ENCODE results near the gene TOE1. TPM values are rescaled to one million over a fixed set of nuclear protein-coding genes. Genes with fewer than 3 reads are reported as not detected.

The TOE1 gene
- total RNA-seq, 6 experiments from 2014 or later, result 9.5 to 11.7 (median 10.1) TPM

DNA sequence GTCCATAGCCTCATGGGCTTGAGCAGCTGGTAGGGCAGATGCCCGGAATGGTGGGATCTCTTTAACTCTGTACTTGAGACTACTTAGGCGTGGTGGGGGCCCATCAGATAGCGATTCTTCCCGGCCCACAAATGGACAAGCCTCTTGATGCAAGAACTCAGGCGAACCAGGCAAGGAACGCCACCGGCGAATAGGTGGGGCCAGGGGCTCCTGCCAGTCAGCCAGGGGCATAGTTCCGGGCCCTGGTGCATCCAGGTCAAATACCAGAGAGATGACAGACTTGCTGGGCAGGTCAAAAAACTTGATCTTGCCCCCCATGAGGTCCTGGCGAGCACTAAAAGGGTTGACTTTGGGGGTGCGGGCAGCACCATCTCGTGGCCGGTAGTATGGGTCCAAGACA is 5.0 kb downstream of the TOE1 start:
- Mint-ChIP-seq H3K9me3 (no peaks in the 10 kb centered on the region), H3K36me3 (ENCODE audit: low read depth) (peaks cover 11% of the 10 kb centered on the region), H3K4me1 (ENCODE audit: low read depth) (peaks cover 42% of the 10 kb centered on the region), H3K27ac (no peak overlapping the region), H3K4me3 (no peak overlapping the region), H3K27me3 (ENCODE audit: insufficient read depth) (no peaks in the 10 kb centered on the region)
- TF ChIP-seq, protein P1, sequence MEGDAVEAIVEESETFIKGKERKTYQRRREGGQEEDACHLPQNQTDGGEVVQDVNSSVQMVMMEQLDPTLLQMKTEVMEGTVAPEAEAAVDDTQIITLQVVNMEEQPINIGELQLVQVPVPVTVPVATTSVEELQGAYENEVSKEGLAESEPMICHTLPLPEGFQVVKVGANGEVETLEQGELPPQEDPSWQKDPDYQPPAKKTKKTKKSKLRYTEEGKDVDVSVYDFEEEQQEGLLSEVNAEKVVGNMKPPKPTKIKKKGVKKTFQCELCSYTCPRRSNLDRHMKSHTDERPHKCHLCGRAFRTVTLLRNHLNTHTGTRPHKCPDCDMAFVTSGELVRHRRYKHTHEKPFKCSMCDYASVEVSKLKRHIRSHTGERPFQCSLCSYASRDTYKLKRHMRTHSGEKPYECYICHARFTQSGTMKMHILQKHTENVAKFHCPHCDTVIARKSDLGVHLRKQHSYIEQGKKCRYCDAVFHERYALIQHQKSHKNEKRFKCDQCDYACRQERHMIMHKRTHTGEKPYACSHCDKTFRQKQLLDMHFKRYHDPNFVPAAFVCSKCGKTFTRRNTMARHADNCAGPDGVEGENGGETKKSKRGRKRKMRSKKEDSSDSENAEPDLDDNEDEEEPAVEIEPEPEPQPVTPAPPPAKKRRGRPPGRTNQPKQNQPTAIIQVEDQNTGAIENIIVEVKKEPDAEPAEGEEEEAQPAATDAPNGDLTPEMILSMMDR (IDR thresholded peaks at IDR 0.05), result no peak
- DNase-seq, result no peak

DNA sequence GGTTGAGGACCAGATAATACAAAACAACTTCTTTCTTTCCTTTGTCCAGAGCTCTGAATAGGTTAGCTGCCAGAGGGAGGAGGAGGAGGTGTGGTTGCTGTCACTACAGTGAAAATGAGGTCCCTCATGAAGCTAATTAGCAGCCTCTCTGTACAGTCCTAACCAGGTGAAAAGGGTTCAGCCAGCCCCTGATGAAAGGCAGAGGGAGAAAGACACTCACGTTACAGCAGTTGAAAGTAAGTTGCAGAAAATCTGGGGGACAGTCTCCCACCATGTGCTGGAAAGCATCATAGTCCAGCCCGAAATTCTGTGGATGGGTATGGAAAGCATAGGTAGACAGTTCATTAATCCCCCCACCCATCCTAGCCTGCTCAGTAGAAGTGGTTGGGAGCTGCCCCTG is 6.5 kb downstream of the TOE1 start:
- TF ChIP-seq, protein P1 (IDR thresholded peaks at IDR 0.05), result no peak
- H3K4me3 Mint-ChIP-seq, result no peak overlapping the region

DNA sequence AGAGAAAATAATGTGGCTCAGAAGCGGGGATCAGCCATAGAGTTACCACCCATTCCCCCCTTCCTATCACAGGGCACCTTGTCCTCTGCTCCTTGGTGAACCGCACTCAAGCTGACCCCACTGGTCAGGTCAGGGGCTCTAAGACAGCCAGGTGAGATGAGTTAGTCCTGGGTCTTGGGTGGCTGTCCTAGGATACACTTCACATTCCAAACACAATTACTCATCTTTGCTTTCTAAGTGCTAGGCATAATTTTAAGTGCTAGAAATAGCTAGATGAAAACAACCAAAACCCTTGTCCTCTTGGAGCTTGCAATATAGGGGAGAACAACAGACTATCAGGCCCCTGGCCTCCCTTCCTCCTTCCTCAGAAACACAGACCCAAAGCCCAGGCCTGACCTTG is 8.1 kb downstream of the TOE1 start:
- TF ChIP-seq, protein P1 (IDR thresholded peaks at IDR 0.05), result no peak
- Mint-ChIP-seq H3K4me1 (ENCODE audit: low read depth) (peaks cover 22% of the 10 kb centered on the region), H3K27me3 (ENCODE audit: insufficient read depth) (no peaks in the 10 kb centered on the region), H3K27ac (peak overlapping the region; percentile 75), H3K36me3 (ENCODE audit: low read depth) (peaks cover 11% of the 10 kb centered on the region), H3K9me3 (no peaks in the 10 kb centered on the region), H3K4me3 (peak overlapping the region; percentile 3; the same call in 1 of the 2 replicates)
- DNase-seq, result peak; percentile 33

More for the DNA sequence above, 6.5 kb downstream of the TOE1 start:
- DNase-seq, result no peak
- Mint-ChIP-seq H3K9me3 (no peaks in the 10 kb centered on the region), H3K27ac (no peak overlapping the region), H3K4me1 (ENCODE audit: low read depth) (peaks cover 27% of the 10 kb centered on the region), H3K36me3 (ENCODE audit: low read depth) (peaks cover 11% of the 10 kb centered on the region), H3K27me3 (ENCODE audit: insufficient read depth) (no peaks in the 10 kb centered on the region)

DNA sequence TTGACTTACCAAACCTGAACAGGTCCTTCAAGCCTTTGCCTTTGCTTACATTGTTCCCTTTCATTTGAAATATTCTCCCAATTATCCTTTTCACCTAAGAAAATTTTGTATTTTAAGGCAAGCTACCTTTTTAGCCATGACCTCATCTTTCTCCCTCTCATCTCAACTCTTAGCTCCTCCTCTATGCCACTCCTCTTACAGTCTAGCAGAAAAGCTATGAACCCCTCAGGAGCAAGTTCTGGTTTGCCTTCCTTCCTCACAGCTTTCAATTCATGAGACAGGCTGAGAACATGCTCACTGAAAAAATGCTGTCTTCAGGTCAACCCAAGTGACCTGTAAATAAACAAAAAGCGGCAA is 8.6 kb downstream of the TOE1 start:
- Mint-ChIP-seq H3K36me3 (ENCODE audit: low read depth) (peaks cover 7% of the 10 kb centered on the region), H3K9me3 (no peaks in the 10 kb centered on the region), H3K27me3 (ENCODE audit: insufficient read depth) (no peaks in the 10 kb centered on the region), H3K27ac (peak overlapping the region; percentile 75), H3K4me1 (ENCODE audit: low read depth) (peaks cover 22% of the 10 kb centered on the region), H3K4me3 (peak overlapping the region; percentile 45)
- DNase-seq, result no peak
- TF ChIP-seq, protein P1 (IDR thresholded peaks at IDR 0.05), result no peak

DNA sequence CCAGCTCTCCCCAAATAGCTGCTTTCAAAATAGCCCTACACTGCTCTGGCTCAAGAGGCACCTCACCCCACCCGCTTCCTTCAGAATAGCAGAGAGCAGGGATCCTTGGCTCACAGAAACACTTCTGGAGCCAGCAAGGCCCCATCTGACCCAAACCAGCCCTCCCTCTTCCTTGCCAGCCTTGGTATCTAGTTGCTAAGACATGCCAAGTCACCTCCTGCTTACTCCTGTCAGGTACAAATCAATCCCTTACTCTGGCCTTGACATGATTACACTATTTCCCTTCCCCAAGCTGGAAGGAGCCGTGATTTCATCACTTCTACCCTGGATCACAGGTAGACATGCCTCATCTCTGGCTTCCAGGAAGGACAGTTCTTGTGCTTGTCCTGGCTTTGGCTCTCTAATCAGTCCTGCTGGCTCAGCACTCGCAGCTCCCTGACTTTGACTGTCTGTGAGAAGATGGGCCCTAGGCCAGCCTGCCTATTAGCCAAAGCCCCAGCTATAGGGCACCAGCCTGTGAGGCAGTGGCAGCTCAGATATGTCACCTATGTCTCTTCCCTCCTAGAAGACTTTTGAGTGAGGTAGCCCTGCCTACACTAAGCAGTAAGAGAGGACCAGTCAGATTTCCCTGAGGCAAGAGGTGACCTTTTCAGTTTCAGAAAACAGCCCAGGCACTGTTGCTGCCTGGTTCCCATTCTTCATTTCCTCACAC is 9.2 kb downstream of the TOE1 start:
- Mint-ChIP-seq H3K27me3 (ENCODE audit: insufficient read depth) (no peaks in the 10 kb centered on the region), H3K36me3 (ENCODE audit: low read depth) (peaks cover 5% of the 10 kb centered on the region), H3K9me3 (no peaks in the 10 kb centered on the region), H3K4me3 (no peak overlapping the region; the same call in 1 of the 2 replicates), H3K4me1 (ENCODE audit: low read depth) (peaks cover 22% of the 10 kb centered on the region), H3K27ac (peak overlapping the region; percentile 75; the same call in 1 of the 2 replicates)
- DNase-seq, result no peak
- TF ChIP-seq, protein P1 (IDR thresholded peaks at IDR 0.05), result no peak
